ENCODE measurements around the gene DCPS. TPM values are rescaled to one million over a fixed set of nuclear protein-coding genes. Genes with fewer than 3 reads are reported as not detected.

Gene DCPS
- total RNA-seq, 1 experiment from 2014 or later = 26.2 TPM

- ChIA-PET CTCF (interaction anchor here (0.6 to 2.9 kb wide), 7 partner anchors 19 to 1469 kb away, joined by 3 to 16 read pairs (median 3); no protein-coding TSS in a partner anchor), POLR2A (interaction anchor here (0.8 to 1.0 kb wide), 2 partner anchors 9 to 10 kb away, joined by 3 read pairs; no protein-coding TSS in a partner anchor)
- peak; percentile 51 for DNase-seq (ENCODE audit: low spot score)
- Mint-ChIP-seq H3K36me3 (no peaks in the 10 kb centered on the region), H3K4me1 (peaks cover 55% of the 10 kb centered on the region), H3K27ac (no peak overlapping the region), H3K9me3 (no peaks in the 10 kb centered on the region), H3K27me3 (ENCODE audit: low read depth) (no peaks in the 10 kb centered on the region), H3K4me3 (peak overlapping the region; percentile 69)
- 0 out of 2 replicates have a peak, but pooled peaks have one; percentile 28 for TF ChIP-seq E2F5 (CRISPR knock-in tag; IDR thresholded peaks at IDR 0.05)
- no peak for TF ChIP-seq ZNF512 (CRISPR knock-in tag; IDR thresholded peaks at IDR 0.05; ENCODE audit: borderline replicate concordance)
- no peak for TF ChIP-seq CDX4 (CRISPR knock-in tag; IDR thresholded peaks at IDR 0.05; ENCODE audit: borderline replicate concordance)
- no peak for TF ChIP-seq JAZF1 (CRISPR knock-in tag; IDR thresholded peaks at IDR 0.05)
- TF ChIP-seq ZNF425 (CRISPR knock-in tag; conservative IDR thresholded peaks at IDR 0.05) = no peak
- no peak for TF ChIP-seq GTF2I (CRISPR knock-in tag; conservative IDR thresholded peaks at IDR 0.05)
- no peak for TF ChIP-seq E2F1 (CRISPR knock-in tag; IDR thresholded peaks at IDR 0.05)
- TF ChIP-seq ELF4 (CRISPR knock-in tag; IDR thresholded peaks at IDR 0.05; ENCODE audit: low read depth) = no peak
- TF ChIP-seq SP1 (CRISPR knock-in tag; conservative IDR thresholded peaks at IDR 0.05) = peak; percentile 4; the same call in 1 of the 2 replicates
- TF ChIP-seq CREM (CRISPR knock-in tag; IDR thresholded peaks at IDR 0.05) = no peak
- TF ChIP-seq USF1 (CRISPR knock-in tag; IDR thresholded peaks at IDR 0.05) = no peak
- no peak for TF ChIP-seq ZSCAN18 (CRISPR knock-in tag; IDR thresholded peaks at IDR 0.05)
- peak; percentile 38; the same call in 1 of the 2 replicates for TF ChIP-seq MAX (CRISPR knock-in tag; IDR thresholded peaks at IDR 0.05)
- peak; percentile 17 for ATAC-seq
Observed at GRCh38 chr11:126355926-126356897, 52.4 kb downstream of the DCPS start.
